ENCODE measurements around the gene PRKAG2.

Gene PRKAG2

GRCh38 chr7:151857412-151857811 lies 19.5 kb downstream of the PRKAG2 start:
- TF ChIP-seq CTCF (conservative IDR thresholded peaks at IDR 0.05; ENCODE audit: low read depth): no peak
- H3K27ac ChIP-seq: no peak overlapping the region
- DNase-seq (ENCODE audit: low spot score): no peak
- ChIA-PET POLR2A (ENCODE audit: low non-redundant PET) (no interaction called here), CTCF (no interaction called here)

GRCh38 chr7:151856516-151856915 lies 20.4 kb downstream of the PRKAG2 start:
- ChIA-PET POLR2A (ENCODE audit: low non-redundant PET) (no interaction called here), CTCF (no interaction called here)
- no peak for TF ChIP-seq CTCF (conservative IDR thresholded peaks at IDR 0.05; ENCODE audit: low read depth)
- DNase-seq (ENCODE audit: low spot score): no peak
- H3K27ac ChIP-seq: no peak overlapping the region

GRCh38 chr7:151856098-151856497 lies 20.8 kb downstream of the PRKAG2 start:
- no peak for TF ChIP-seq CTCF (conservative IDR thresholded peaks at IDR 0.05; ENCODE audit: low read depth)
- ChIA-PET POLR2A (ENCODE audit: low non-redundant PET) (no interaction called here), CTCF (no interaction called here)
- H3K27ac ChIP-seq: no peak overlapping the region
- DNase-seq (ENCODE audit: low spot score): no peak

GRCh38 chr7:151854720-151855071 lies 22.2 kb downstream of the PRKAG2 start:
- TF ChIP-seq CTCF (conservative IDR thresholded peaks at IDR 0.05; ENCODE audit: low read depth): no peak
- CTCF ChIA-PET: no interaction called here
- POLR2A ChIA-PET (ENCODE audit: low non-redundant PET): no interaction called here
- DNase-seq (ENCODE audit: low spot score): no peak
- H3K27ac ChIP-seq: no peak overlapping the region

DNA sequence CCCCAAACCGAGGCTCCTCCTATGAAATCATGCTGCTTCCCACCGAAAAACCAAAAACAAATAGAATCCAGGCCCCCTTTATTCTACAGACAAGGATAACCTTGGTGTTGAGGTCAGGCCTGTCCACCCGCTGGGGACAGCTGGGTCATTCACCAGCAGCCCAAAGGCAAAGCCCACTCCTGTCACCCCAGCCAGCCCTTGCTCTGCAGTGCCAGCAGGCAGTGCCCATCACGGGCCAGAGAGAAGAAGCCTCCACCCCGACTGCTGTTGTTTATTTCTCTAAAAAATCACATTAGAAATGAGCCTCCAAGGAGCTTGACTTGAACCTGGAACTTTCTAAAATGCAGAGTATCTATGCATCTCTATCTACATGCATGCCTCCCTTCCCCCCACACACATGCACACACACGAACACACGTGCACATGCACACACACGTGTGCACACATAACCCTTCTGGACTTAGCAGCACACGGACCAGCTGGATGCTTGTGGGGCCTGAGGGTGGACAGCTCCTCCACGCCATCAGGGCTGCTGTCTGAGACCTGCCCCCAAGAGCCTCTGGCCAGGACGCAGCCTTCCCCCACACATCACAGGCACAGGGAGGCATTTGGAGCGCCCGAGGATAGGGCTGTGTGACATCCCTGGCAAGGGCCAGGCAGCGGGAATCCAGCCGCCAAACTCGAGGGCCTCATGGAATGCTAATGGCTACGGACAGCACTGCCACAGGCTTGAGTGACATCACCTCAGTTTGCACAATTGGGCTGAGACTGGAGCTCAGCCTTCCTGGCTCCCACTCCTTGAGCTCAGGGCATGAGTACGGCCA lies 22.8 kb downstream of the PRKAG2 start:
- no peak for TF ChIP-seq CTCF (conservative IDR thresholded peaks at IDR 0.05; ENCODE audit: low read depth)
- H3K27ac ChIP-seq: no peak overlapping the region
- POLR2A ChIA-PET (ENCODE audit: low non-redundant PET): no interaction called here
- CTCF ChIA-PET: interaction anchor here (1.4 kb wide), 1 partner anchor 72 kb away, joined by 3 read pairs; no protein-coding TSS in a partner anchor
- DNase-seq (ENCODE audit: low spot score): no peak

GRCh38 chr7:151852486-151853396 lies 24.2 kb downstream of the PRKAG2 start:
- ChIA-PET CTCF (interaction anchor here (0.6 to 1.4 kb wide), 2 partner anchors 68 to 70 kb away, joined by 3 to 5 read pairs; no protein-coding TSS in a partner anchor), POLR2A (ENCODE audit: low non-redundant PET) (no interaction called here)
- TF ChIP-seq CTCF (conservative IDR thresholded peaks at IDR 0.05; ENCODE audit: low read depth): no peak
- H3K27ac ChIP-seq: no peak overlapping the region
- no peak for DNase-seq (ENCODE audit: low spot score)

All from RWPE1 (cell line).